ENCODE measurements around the gene PSME2. TPM values are rescaled to one million over a fixed set of nuclear protein-coding genes. Genes with fewer than 3 reads are reported as not detected.

PSME2 gene
- total and polyA plus RNA-seq, 2 experiments from 2014 or later = 75.5 to 189 TPM

- Histone ChIP-seq H3K4me3 (no peak overlapping the region), H2AFZ (no peak overlapping the region), H3K9me3 (ENCODE audit: low read depth) (no peaks in the 10 kb centered on the region), H3K36me3 (replicated peaks; ENCODE audit: insufficient read depth, low read depth) (no peaks in the 10 kb centered on the region), H3K27ac (no peak overlapping the region), H3K27me3 (no peaks in the 10 kb centered on the region), H3K79me2 (peaks cover 34% of the 10 kb centered on the region), H3K4me2 (no peak overlapping the region), H4K20me1 (ENCODE audit: insufficient read depth, poor library complexity, severe bottlenecking) (peaks cover 6% of the 10 kb centered on the region), H3K4me1 (ENCODE audit: insufficient read depth) (peaks cover 12% of the 10 kb centered on the region), H3K9me2 (replicated peaks; ENCODE audit: insufficient read depth) (no peaks in the 10 kb centered on the region)
- WGBS (ENCODE audit: low lambda C conversion rate, missing lambda C conversion rate) = 96% methylated on average over 7 of the region's 9 CpGs
- no peak for DNase-seq (ENCODE audit: low spot score)
- TF ChIP-seq EZH2 (IDR thresholded peaks at IDR 0.05; ENCODE audit: borderline replicate concordance) = no peak
- TF ChIP-seq, protein P1, sequence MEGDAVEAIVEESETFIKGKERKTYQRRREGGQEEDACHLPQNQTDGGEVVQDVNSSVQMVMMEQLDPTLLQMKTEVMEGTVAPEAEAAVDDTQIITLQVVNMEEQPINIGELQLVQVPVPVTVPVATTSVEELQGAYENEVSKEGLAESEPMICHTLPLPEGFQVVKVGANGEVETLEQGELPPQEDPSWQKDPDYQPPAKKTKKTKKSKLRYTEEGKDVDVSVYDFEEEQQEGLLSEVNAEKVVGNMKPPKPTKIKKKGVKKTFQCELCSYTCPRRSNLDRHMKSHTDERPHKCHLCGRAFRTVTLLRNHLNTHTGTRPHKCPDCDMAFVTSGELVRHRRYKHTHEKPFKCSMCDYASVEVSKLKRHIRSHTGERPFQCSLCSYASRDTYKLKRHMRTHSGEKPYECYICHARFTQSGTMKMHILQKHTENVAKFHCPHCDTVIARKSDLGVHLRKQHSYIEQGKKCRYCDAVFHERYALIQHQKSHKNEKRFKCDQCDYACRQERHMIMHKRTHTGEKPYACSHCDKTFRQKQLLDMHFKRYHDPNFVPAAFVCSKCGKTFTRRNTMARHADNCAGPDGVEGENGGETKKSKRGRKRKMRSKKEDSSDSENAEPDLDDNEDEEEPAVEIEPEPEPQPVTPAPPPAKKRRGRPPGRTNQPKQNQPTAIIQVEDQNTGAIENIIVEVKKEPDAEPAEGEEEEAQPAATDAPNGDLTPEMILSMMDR (IDR thresholded peaks at IDR 0.05; ENCODE audit: poor library complexity) = no peak
- TF ChIP-seq EZH2phosphoT487 (IDR thresholded peaks at IDR 0.05; ENCODE audit: low read depth, severe bottlenecking, unreplicated experiment) = no peak
Measured at GRCh38 chr14:24150567-24150966, 4.2 kb upstream of the PSME2 start.

DNA sequence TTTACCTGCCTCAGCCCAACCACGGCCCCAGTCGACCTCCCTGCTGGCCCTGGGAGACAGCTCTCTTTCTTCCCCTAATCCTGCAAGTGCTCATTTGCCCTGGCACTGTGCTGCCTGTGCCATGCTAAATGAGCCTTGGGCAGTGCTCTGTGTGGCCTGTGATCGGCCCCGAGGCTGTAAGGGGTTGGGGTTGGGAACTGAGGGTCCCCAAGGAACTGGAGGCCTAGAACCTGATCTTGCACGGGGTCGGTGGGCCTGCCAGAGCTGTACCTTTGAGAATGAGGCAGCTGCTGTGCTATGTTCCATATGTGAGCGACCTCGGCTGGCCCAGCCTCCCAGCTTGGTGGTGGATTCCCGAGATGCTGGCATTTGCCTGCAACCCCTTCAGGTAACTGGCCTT lies 3.7 kb upstream of the PSME2 start:
- Histone ChIP-seq H3K79me2 (peaks cover 39% of the 10 kb centered on the region), H3K36me3 (replicated peaks; ENCODE audit: insufficient read depth, low read depth) (no peaks in the 10 kb centered on the region)

DNA sequence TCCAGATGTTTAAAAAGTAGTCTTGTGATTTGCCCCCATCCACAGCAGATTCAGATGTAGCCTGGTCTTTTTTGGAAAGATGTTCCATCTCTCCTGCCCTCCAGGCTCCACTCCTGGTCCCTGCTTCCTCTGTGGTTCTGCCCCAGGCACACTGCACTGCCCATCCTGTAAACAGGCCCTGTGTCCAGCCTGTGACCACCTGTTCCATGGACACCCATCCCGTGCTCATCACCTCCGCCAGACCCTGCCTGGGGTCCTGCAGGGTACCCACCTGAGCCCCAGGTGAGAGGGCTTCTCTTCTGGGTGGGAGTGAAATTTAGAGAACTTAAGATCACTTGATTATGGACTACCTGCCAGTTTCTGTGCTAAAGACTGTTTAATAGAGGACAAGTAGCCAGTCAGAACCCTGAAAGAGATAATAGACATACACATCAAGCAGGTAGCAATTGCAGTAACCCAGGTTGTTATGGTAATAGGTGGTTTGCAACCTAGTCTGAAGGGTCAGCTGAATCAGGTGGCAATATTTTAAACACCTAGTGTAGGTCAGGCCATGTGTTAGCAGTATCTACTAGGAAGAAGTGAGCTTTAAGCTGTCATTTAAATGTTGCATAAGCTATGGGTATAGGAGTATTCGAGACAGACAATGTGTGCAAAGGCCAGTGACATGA lies 3.0 kb upstream of the PSME2 start:
- Histone ChIP-seq H3K27me3 (no peaks in the 10 kb centered on the region), H2AFZ (no peak overlapping the region), H3K4me2 (no peak overlapping the region), H3K4me1 (ENCODE audit: insufficient read depth) (peaks cover 15% of the 10 kb centered on the region), H3K79me2 (peaks cover 45% of the 10 kb centered on the region), H3K9me2 (replicated peaks; ENCODE audit: insufficient read depth) (no peaks in the 10 kb centered on the region), H4K20me1 (ENCODE audit: insufficient read depth, poor library complexity, severe bottlenecking) (peaks cover 6% of the 10 kb centered on the region), H3K9me3 (ENCODE audit: low read depth) (no peaks in the 10 kb centered on the region), H3K27ac (no peak overlapping the region), H3K36me3 (replicated peaks; ENCODE audit: insufficient read depth, low read depth) (no peaks in the 10 kb centered on the region), H3K4me3 (no peak overlapping the region)
- DNase-seq (ENCODE audit: low spot score) = no peak
- TF ChIP-seq EZH2phosphoT487 (IDR thresholded peaks at IDR 0.05; ENCODE audit: low read depth, severe bottlenecking, unreplicated experiment) (no peak), EZH2 (IDR thresholded peaks at IDR 0.05; ENCODE audit: borderline replicate concordance) (no peak)
- TF ChIP-seq, protein P1 (IDR thresholded peaks at IDR 0.05; ENCODE audit: poor library complexity) = no peak
- 99% methylated on average over 3 of the region's 3 CpGs for WGBS (ENCODE audit: low lambda C conversion rate, missing lambda C conversion rate)

More for the DNA sequence above, 3.7 kb upstream of the PSME2 start:
- TF ChIP-seq, protein P1 (IDR thresholded peaks at IDR 0.05; ENCODE audit: poor library complexity) = no peak
- TF ChIP-seq EZH2phosphoT487 (IDR thresholded peaks at IDR 0.05; ENCODE audit: low read depth, severe bottlenecking, unreplicated experiment) (no peak), EZH2 (IDR thresholded peaks at IDR 0.05; ENCODE audit: borderline replicate concordance) (no peak)
- H3K4me2 ChIP-seq = no peak overlapping the region
- no peaks in the 10 kb centered on the region for H3K9me3 ChIP-seq (ENCODE audit: low read depth)
- DNase-seq (ENCODE audit: low spot score) = no peak
- H3K4me1 ChIP-seq (ENCODE audit: insufficient read depth) = peaks cover 15% of the 10 kb centered on the region
- no peak overlapping the region for H3K4me3 ChIP-seq
- no peak overlapping the region for H2AFZ ChIP-seq
- peaks cover 6% of the 10 kb centered on the region for H4K20me1 ChIP-seq (ENCODE audit: insufficient read depth, poor library complexity, severe bottlenecking)
- 94% methylated on average over 9 of the region's 9 CpGs for WGBS (ENCODE audit: low lambda C conversion rate, missing lambda C conversion rate)
- H3K9me2 ChIP-seq (replicated peaks; ENCODE audit: insufficient read depth) = no peaks in the 10 kb centered on the region
- no peak overlapping the region for H3K27ac ChIP-seq
- no peaks in the 10 kb centered on the region for H3K27me3 ChIP-seq

Data from hepatocyte (in vitro differentiated cells).